Fibroblast of the conjunctiva (primary cell): ENCODE results near the gene KLF15.
A peak's percentile ranks its signal among the peaks of the same experiment; 100 is the strongest.

Source experiments
- DNase-seq: peaks from one replicate; pipeline ENCODE4 v3.0.0-alpha.2; 2010; ENCODE audit warnings: low read depth

The KLF15 gene

GRCh38 chr3:126389112-126389793 lies 32.0 kb upstream of the KLF15 start:
- peak; percentile 72 for DNase-seq

GRCh38 chr3:126381966-126382365 lies 24.8 kb upstream of the KLF15 start:
- DNase-seq: no peak

GRCh38 chr3:126380011-126380768 lies 23.0 kb upstream of the KLF15 start:
- no peak for DNase-seq

GRCh38 chr3:126378341-126378751 lies 21.1 kb upstream of the KLF15 start:
- DNase-seq: no peak

GRCh38 chr3:126377211-126377610 lies 20.0 kb upstream of the KLF15 start:
- no peak for DNase-seq

- no peak for DNase-seq
These were observed 19.2 kb upstream of the KLF15 start for GRCh38 chr3:126376444-126376843.

- no peak for DNase-seq
These were observed 18.7 kb upstream of the KLF15 start for GRCh38 chr3:126375835-126376331.

GRCh38 chr3:126373682-126374601 lies 16.7 kb upstream of the KLF15 start:
- DNase-seq: peak; percentile 22

- no peak for DNase-seq
These were observed 16.0 kb upstream of the KLF15 start for GRCh38 chr3:126373146-126373613.

GRCh38 chr3:126372413-126373145 lies 15.4 kb upstream of the KLF15 start:
- DNase-seq: no peak

GRCh38 chr3:126371096-126371705 lies 14.0 kb upstream of the KLF15 start:
- no peak for DNase-seq

- DNase-seq: no peak
These were observed 13.4 kb upstream of the KLF15 start for GRCh38 chr3:126370606-126371005.

- no peak for DNase-seq
These were observed 12.8 kb upstream of the KLF15 start for GRCh38 chr3:126370055-126370454.

GRCh38 chr3:126369490-126369889 lies 12.3 kb upstream of the KLF15 start:
- DNase-seq: no peak

GRCh38 chr3:126367316-126367805 lies 10.2 kb upstream of the KLF15 start:
- DNase-seq: no peak

GRCh38 chr3:126365351-126366277 lies 8.4 kb upstream of the KLF15 start:
- DNase-seq: no peak

GRCh38 chr3:126364731-126365301 lies 7.6 kb upstream of the KLF15 start:
- DNase-seq: no peak

- no peak for DNase-seq
These were observed 7.0 kb upstream of the KLF15 start for GRCh38 chr3:126364130-126364695.

- no peak for DNase-seq
These were observed 4.0 kb upstream of the KLF15 start for GRCh38 chr3:126361211-126361610.
